ENCODE data around the gene ABRAXAS1. TPM values are rescaled to one million over a fixed set of nuclear protein-coding genes. Genes with fewer than 3 reads are reported as not detected.

The ABRAXAS1 gene
- total RNA-seq, result 4.6 and 6.1 TPM in 2 replicates

DNA sequence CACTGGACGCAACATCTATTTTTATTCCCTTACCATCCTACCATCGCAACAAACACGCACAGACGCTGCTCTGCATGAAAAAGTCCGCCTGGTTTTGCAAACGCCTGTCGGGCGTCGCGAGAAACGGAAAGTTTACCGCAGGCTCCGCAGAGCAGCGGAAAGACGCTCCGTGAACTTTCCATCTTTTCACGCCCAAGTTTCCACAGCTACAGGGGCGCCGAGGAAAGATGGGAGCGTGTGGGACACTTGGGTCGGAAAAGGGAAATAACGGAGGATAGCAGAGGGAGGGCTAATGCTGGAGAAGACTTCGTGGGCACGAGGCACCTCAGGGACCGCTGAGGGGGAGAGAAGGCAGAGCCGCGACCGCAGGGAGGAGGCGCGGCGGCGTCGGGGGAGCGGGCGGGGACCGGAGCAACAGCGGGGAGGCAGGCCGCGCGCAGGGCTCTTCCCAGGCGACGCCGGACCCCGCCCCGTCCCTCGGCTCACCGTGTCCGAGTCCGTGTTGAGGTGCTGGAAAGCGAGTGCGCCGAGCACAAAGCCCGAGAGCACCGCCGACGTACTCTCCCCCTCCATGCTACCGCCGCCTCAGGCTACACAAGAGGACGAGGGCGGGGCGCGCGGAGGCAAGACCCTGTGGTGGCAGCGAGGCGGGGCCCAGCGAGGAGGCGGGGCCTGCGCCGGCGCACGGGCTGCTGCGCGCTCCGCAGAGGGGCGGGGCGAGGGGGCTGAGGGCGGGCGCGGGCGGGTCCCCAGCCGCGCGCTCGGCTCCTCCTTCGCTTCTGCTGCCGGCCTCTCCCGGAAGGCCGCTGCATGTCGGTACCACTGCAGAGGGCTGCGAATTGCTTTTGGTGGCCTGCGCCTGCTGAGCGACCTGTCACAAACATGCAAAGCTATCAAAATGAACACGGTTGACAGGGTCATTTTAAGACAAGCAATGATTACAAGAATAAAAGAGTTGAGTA lies at the start of gene ABRAXAS1:
TSS of gene ABRAXAS1 (minus strand) at position 601 of the 962 bp plus-strand sequence. CDS start at position 573, 28 bp downstream.

DNA sequence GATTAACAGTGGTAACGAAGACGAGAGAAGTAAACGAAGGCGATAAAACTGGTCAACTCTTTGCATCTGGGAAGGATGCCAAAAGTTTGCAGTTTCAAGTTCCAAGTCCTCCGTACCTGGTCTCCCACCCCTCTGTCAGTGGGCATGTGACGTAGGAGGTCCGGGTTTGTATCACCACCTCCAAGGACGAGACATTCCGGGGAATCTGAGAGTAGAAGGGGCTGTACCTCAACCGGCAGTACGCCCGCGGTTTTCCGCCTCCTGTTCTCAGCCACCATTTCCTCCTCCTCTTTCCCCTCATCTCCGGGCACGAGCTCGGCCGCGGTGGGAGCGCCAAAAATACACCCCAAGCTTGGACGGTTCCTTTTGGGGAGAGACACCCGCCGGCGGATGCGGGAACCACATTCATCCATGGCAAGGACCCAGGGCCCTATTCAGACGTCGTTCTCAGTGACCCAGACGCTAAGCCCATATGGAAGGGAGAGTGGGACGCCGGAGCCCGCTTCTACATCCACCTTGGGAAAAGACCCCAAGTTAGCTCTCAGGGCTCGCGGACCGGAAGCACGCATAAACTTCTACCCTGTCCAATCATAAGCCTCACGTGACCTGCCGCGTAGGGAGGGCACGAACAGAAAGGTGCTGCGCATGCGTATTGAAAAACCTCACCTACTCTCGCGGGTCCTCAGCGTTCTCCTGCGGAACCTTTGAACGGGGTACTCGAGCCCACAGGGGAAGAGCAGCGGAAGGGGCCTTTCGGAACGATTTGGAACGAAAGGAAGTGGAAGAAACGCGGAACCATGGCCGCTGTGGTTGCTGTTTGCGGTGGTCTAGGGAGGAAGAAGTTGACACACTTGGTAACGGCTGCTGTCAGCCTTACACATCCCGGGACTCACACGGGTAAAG lies 29.4 kb downstream of the ABRAXAS1 start, which contains the start of the genes HELQ and MRPS18C:
TSS of gene HELQ (minus strand) at position 543 of the 903 bp plus-strand sequence. CDS start at position 413, 130 bp downstream.
TSS of gene MRPS18C (plus strand) at position 778 of the 903 bp plus-strand sequence. CDS start at position 798, 20 bp downstream.

Other genes with a start within 250 kb of the ABRAXAS1 start
- 19.4 and 25.5 TPM in 2 replicates for gene COQ2, start 200.3 kb downstream of the ABRAXAS1 start, total RNA-seq
- 5.1 and 7.3 TPM in 2 replicates for gene HPSE, start 150.3 kb downstream of the ABRAXAS1 start, total RNA-seq
- 4.7 and 10.2 TPM in 2 replicates for gene HELQ, start 29.3 kb downstream of the ABRAXAS1 start, total RNA-seq
- gene MRPS18C, start 29.0 kb downstream of the ABRAXAS1 start, total RNA-seq, result 30.6 and 35.3 TPM in 2 replicates
- gene GPAT3, start 51.0 kb upstream of the ABRAXAS1 start, total RNA-seq, result 1.2 and 1.8 TPM in 2 replicates